ENCODE data around the gene CCL8.

DNA sequence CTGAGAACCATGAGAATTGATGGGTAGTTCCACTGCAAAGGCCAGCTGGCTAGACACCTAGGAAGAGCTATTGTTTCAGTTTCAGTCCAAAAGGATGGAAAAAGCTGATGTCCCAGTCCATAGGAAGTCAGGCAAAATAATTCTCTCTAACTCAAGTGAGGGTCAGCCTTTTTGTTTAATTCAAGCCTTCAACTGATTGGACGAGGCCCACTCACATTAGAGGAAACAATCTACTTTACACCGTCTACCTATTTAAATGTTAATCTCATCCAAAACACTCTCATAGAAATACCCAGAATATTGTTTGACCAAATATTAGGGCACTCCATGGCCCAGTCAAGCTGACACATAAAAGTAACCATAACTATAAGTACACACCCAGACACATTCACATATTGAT is 22.7 kb downstream of the CCL8 start:
- no peak for TF ChIP-seq ZNF565 (CRISPR knock-in tag; conservative IDR thresholded peaks at IDR 0.05; ENCODE audit: low read depth)
- no peak for TF ChIP-seq TOX (CRISPR knock-in tag; IDR thresholded peaks at IDR 0.05; ENCODE audit: borderline replicate concordance)
- no peak for TF ChIP-seq ISL1 (CRISPR knock-in tag; IDR thresholded peaks at IDR 0.05)
